Stimulated activated CD8-positive, alpha-beta memory T cell treated with anti-CD3 and anti-CD28 coated beads, Interleukin-2, amount 100 ng/mL, for 1 hour (primary cell): ENCODE results near the gene IL21.

ENCODE experiments used
- DNase-seq, 2 donors: peaks; one replicate each; pipeline ENCODE4 v3.0.0-alpha.2; 2020; ENCODE audit warnings: low read depth in 2 of 2

IL21 gene

DNA sequence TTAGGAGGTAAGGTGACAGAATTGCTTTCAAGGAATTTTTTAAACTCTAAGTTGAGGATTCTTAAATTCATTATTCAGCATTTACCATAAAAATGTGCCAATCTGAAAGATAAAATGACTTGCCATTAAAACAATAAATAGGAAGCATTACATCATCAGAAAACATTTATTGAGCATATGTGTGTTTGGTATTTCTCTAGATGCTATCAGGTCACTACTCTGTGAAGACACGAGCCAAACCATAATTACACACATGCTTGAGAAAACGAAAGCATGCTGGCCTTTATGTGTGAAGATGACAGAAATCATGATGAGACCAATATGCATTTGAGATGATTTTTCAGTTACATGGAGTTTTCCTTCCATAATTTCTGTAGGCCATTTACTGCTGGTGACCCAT, 12.3 kb upstream of the IL21 start:
- no peak for DNase-seq

- no peak for DNase-seq
Measured at GRCh38 chr4:122632396-122633143, 11.7 kb upstream of the IL21 start.

GRCh38 chr4:122625156-122625555, 4.3 kb upstream of the IL21 start:
- DNase-seq, result no peak

DNA sequence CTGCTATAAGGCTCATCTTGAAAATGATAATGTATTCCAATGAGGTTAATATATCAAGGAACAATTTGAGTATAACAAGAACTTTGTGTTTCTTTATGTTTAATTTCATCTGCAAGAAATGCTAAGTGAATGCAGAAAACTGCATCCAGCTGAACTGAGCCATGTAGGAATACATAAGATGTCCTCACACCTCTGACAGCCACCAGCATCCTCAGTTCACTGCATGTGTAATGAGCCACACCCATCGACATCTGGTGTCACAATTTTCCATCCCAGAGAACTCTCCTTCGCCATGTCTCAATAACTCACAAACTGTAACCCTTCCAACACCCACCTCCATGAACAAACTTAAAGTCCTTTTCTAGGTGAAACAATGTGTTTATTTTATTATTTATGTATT, 3.3 kb upstream of the IL21 start:
- no peak for DNase-seq

DNA sequence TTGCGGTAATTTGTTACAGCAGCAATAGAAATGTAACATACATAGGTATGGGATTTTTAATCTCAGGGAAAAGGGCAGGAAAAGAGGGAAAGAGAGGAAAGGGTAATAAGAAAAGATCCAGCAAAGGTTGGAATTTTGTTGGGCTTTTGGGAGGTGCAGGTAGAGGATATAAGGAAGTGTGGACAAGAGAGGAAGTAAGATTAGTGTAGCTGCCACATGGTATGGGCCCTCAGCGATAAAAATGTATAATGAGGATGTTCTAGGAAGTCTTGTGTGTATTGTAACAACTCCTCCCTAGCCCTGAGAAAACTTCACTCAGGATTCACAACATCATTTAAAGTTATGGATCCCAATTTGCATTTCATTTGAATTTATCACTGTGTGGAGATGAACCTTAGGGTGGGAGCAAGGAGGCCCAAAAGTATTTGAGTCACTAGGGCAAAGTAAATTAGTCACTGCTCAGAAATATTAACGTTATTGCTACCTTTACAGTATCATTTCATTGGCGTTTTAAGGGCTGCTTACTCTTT, 2.8 kb upstream of the IL21 start:
- no peak for DNase-seq

DNA sequence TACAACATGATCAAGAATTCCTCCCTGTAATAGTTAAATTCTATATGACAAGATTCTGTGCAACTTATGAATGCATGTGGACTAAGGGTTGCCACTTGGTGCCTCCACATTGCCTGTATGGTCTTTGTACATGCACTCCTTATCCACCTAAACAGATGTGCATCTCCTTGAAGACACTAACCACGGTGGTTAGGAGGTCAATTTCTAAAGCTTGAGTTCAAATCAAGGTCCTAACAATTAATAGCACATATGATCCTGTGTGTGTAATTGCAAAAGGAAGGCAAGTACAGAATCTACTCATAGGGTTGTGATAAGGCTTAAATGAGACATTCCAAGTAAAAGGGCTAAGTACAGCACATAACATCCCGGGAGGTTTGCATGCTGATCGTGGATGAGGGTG, 1.5 kb upstream of the IL21 start:
- no peak for DNase-seq

DNA sequence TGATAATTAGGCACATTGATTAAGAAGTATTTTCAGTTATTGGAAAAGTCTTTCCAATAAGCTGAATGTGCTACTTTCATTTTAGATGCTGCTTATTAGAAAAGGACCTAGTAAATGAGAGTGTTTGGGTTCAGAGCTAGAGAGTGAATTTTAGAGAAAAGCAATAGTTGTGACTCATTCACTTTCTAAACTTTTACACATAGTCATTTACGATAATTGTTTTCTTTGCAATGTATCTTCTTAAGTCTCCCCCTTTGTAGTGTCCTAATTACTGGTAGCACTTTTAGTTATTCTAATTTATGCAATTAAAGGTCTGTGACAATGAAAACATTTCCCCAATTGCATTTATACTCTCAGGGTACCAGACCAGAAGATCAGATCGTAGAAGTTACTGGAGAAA, 1.3 kb downstream of the IL21 start:
- no peak for DNase-seq

GRCh38 chr4:122617597-122618593, 3.0 kb downstream of the IL21 start:
- DNase-seq, result no peak

DNA sequence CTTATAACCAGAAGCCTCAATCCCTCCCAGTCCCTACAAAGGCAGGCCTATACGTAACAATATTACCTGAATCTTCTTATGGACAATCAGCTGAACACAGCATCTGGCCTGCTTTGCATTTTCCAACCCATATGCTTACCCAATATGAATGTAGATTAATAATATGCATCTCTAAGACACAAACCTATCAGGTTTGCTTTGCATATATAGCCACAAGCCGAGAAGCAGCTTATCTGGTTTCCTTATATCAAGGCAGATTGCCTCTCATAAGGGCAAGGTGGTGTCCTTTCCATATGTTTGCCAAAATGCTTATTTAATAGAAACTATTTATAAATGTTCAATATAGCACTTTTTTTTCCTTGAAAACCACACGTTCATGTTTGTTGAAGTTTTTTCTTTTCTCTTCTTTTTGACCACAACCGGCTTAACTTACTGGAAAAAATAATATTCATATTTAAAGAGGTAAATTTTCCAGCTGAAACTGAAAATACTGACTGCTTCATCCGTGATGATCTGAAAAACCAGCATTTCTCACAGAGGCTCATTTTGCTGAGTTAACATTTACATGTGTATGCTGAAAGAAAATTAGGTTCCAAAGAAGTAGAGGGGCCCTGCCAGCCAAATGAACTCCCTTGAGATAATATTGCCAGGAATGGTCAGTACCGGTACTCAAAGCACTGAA, 3.8 kb downstream of the IL21 start:
- DNase-seq, result no peak

- no peak for DNase-seq
Measured at GRCh38 chr4:122614621-122615020, 6.2 kb downstream of the IL21 start.

DNA sequence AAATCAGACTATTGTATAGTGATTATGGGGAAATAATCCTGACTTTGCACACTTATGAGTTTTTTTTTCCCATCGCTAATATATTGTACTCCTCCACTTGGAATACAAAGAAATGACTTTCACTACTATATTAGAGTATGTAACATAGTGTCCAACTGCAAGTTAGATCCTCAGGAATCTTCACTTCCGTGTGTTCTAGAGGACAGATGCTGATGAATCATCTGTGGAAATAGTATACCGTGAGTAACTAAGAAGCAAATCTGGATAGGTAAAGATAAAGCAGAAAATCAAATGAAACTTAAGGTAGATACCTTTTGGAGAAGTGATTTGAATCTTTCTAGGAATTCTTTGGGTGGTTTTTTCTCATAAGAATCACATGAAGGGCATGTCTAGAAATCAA, 8.3 kb downstream of the IL21 start:
- no peak for DNase-seq

DNA sequence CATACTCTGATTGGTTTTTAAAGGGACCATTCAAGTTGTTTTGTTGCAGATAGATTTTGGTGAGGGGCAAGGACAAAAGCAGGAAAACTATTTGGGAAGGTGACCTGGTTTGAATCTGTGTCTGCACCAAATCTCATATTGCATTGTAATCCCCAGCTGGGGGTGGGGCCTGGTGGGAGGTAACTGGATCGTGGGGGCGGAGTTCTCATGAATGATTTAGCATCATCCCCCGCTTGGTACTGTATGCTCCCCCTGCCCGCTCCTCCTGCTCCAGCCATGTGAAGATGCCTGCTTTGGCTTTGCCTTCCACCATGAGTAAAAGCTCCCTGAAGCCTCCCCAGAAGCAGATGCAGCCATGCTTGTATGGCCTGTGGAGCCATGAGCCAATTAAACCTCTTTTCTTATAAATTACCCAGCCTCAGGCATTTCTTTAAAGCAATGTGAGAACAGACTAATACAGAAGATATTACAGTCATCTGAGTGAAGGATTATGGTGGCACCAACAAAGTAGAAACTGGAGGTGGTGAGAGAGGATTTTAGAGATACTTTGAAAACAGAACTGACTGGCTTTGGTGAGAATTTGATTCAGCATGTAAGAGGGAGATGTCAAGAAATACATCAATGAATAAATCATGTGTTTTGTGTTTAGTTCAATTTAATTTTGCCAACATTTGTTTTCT, 14.4 kb downstream of the IL21 start:
- DNase-seq, result no peak

- no peak for DNase-seq
Measured at GRCh38 chr4:122604146-122604545, 16.7 kb downstream of the IL21 start.

DNA sequence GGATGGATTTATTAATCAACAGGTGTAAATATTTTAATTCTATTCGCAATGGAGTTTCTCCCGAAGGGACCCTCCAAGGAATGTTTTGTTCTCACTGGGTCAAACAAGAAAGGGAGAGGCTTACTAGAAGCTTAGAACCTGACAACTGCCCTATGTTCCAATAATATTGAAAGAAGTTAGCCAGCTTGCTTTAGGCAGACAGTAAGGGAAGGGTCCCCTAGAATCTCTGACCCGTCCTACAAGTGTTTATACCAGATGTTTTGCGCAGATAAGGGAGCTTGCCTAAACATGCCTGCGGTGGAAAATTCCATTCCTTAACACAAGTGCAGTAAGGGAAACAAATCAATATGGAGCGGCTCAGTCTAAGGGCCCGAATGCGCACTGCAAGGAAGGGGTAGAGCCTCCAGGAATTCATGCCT, 17.7 kb downstream of the IL21 start:
- DNase-seq, result no peak

DNA sequence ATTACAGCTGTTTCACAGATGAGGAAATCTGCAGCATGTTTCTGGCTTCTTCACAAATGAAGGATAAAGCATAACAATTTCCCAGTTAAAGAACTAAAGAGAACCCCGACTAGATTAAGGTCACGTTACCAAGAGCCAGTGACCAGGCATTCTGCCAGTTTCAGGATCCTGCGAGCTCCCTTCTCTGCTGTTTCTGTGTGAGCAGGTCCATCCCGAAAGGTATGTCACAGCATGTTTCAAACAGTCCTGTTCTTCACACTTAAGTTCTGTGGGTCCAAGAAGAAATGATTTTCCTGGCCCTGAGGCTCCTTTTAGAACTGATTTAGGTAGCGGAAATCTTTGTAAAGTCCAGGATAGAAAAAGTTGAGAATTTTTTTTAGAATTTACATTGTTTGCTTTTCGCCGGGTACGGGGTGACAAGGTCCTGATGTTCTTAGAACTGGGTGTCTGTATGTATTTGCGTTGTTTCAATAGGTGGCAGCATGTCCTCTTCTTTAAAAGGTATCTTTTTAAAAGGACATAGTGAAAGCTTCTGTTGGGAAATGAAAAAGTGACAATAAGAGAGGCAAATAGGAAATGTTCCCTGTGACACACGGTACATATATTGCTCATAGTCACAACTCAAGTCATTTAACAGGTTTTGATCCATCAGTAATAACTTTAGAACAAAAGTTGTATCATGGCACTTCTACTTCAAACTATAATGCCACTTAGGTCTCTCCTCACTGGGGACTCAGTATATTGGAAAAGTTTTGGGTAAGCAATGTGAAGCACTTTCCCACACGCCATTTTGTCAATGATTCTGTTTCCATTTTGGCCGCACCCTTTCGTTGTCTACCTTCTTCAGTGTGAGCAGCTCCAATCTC, 18.4 kb downstream of the IL21 start:
- no peak for DNase-seq

- DNase-seq, result no peak
Measured at GRCh38 chr4:122591196-122591595, 29.7 kb downstream of the IL21 start.

DNA sequence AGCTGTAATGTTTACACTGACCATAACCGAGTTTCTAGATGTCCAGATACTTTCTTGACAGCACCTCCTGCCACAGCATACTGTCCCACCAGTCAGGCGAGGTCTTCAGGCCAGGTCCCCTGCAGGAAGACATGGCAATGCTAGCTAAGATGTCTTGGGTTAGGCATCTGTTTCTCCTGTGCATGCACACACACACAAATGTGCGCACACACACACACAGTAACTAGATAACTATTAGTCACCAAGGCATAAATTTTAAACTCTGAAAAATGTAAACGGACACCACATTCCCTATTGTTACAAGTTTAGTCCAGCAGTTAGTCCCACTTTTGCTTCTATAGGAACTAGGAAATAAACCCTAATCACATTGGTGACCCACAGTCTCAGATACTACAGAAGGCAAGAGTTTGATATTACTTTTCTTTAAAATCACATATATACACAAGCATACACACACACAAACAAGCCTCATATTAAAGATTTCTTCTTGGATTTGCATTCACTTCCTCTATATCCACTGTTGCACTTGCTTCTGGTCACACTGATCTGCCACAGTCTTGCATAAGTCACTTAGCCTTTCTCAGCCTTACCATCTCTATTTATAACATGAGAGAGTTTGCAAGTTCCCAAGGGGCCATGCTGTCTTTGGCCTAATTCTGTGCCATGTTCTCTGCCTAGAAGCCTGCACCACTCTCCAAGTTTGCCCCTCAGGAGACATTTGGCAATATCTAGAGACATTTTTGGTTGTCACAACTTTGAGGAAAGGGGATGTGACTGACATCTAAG, 32.2 kb downstream of the IL21 start:
- no peak for DNase-seq

- DNase-seq, result no peak
Measured at GRCh38 chr4:122584519-122584918, 36.3 kb downstream of the IL21 start.

- DNase-seq, result no peak
Measured at GRCh38 chr4:122583906-122584305, 37.0 kb downstream of the IL21 start.
